HL-60 (cell line): ENCODE results near the gene HMG20A.

Experiments
- DNase-seq, 2 experiments: peaks; one replicate each; pipeline ENCODE4 v3.0.0-alpha.2; 2010 to 2020; ENCODE audit warnings: low read depth in 1 of 2, low spot score in 1 of 2
- H3K27ac ChIP-seq: fragments of 250-450 bp; sonication (Bioruptor Pico); replicated peaks from 2 replicates; pipeline ENCODE4 v1.5.1; 2020; ENCODE audit warnings: mild to moderate bottlenecking, moderate library complexity
- H3K27me3 ChIP-seq: fragments of 250-450 bp; sonication (Bioruptor Pico); 2 replicates; pipeline ENCODE4 v1.5.1; 2021; ENCODE audit warnings: mild to moderate bottlenecking, moderate library complexity; ENCODE audit not compliant: insufficient read depth, poor library complexity, severe bottlenecking
- H3K4me3 ChIP-seq: replicated peaks from 2 replicates; pipeline ENCODE4 v1.5.1; 2011; ENCODE audit warnings: mild to moderate bottlenecking, control low read depth, low read length; ENCODE audit not compliant: insufficient read depth
- GABPA ChIP-seq: IDR thresholded peaks from 2 replicates; pipeline ENCODE4 v1.6.1; 2012; ENCODE audit warnings: low read depth
- POLR2AphosphoS5 ChIP-seq: IDR thresholded peaks from 2 replicates; pipeline ENCODE4 v1.6.1; 2012; ENCODE audit warnings: low read depth
- SPI1 ChIP-seq: IDR thresholded peaks from 2 replicates; pipeline ENCODE4 v1.6.1; 2012; ENCODE audit warnings: low read depth, mild to moderate bottlenecking, borderline replicate concordance
- TF ChIP-seq, protein P1 (sequence below): IDR thresholded peaks from one replicate; pipeline ENCODE4 v1.5.1; 2011; ENCODE audit warnings: low read length, control low read depth, inconsistent platforms; ENCODE audit not compliant: insufficient read depth
- TF ChIP-seq, protein P2 (sequence below): IDR thresholded peaks from 2 replicates; pipeline ENCODE4 v1.6.1; 2012; ENCODE audit warnings: low read depth; ENCODE audit not compliant: insufficient replicate concordance

Gene HMG20A

DNA sequence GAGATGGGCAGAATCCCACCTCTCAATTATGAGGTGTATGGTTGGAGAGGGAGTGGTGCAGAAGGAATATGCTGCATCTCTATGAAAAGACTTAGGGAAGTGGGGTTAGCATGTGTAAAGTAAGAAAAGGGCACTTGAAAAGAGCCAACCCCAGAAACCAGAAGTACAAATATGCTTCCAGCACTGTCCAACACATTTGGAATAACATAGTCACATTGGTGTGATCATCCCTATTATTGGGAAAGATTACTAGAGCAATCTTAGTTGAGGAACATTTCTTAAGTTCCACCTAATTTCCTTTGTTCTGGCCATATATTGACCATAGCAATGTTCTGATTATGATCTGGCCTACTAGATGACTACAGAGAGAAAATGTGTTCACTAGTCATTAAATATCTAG is 34.3 kb downstream of the HMG20A start:
- no peaks in the 10 kb centered on the region for H3K27me3 ChIP-seq
- H3K4me3 ChIP-seq = no peak overlapping the region
- TF ChIP-seq SPI1 = no peak
- TF ChIP-seq, protein P1, sequence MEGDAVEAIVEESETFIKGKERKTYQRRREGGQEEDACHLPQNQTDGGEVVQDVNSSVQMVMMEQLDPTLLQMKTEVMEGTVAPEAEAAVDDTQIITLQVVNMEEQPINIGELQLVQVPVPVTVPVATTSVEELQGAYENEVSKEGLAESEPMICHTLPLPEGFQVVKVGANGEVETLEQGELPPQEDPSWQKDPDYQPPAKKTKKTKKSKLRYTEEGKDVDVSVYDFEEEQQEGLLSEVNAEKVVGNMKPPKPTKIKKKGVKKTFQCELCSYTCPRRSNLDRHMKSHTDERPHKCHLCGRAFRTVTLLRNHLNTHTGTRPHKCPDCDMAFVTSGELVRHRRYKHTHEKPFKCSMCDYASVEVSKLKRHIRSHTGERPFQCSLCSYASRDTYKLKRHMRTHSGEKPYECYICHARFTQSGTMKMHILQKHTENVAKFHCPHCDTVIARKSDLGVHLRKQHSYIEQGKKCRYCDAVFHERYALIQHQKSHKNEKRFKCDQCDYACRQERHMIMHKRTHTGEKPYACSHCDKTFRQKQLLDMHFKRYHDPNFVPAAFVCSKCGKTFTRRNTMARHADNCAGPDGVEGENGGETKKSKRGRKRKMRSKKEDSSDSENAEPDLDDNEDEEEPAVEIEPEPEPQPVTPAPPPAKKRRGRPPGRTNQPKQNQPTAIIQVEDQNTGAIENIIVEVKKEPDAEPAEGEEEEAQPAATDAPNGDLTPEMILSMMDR = no peak
- H3K27ac ChIP-seq = no peak overlapping the region
- DNase-seq = no peak

DNA sequence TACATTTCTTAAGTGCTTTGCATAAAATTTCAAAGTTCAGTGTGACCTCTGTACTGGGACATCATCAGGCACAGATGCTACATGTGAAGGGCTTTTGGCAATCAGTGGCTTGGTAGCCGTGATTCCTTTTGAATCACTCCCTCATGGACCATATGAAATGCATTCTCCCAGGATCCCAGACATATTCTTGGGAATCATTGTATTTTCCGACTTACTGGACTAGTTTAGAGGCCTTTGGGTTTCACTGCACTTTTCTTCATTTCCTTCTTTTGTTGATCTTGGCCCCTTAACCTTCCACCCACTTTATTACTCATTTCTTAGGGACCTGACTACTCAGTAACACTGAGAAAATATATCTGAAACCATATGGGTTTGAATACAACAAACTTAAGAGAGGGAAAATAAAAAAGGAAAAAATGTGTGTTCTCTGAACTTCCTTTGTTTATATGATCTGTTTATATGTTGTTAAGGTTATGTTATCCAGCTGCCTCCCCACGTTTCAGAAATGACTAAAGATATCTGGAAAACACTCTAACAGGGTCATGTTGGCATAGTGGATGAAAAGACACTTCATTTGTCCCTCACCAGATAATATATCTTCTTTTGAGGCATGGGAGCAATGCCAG is 35.1 kb downstream of the HMG20A start:
- no peak overlapping the region for H3K27ac ChIP-seq
- no peak for TF ChIP-seq POLR2AphosphoS5
- TF ChIP-seq, protein P2, sequence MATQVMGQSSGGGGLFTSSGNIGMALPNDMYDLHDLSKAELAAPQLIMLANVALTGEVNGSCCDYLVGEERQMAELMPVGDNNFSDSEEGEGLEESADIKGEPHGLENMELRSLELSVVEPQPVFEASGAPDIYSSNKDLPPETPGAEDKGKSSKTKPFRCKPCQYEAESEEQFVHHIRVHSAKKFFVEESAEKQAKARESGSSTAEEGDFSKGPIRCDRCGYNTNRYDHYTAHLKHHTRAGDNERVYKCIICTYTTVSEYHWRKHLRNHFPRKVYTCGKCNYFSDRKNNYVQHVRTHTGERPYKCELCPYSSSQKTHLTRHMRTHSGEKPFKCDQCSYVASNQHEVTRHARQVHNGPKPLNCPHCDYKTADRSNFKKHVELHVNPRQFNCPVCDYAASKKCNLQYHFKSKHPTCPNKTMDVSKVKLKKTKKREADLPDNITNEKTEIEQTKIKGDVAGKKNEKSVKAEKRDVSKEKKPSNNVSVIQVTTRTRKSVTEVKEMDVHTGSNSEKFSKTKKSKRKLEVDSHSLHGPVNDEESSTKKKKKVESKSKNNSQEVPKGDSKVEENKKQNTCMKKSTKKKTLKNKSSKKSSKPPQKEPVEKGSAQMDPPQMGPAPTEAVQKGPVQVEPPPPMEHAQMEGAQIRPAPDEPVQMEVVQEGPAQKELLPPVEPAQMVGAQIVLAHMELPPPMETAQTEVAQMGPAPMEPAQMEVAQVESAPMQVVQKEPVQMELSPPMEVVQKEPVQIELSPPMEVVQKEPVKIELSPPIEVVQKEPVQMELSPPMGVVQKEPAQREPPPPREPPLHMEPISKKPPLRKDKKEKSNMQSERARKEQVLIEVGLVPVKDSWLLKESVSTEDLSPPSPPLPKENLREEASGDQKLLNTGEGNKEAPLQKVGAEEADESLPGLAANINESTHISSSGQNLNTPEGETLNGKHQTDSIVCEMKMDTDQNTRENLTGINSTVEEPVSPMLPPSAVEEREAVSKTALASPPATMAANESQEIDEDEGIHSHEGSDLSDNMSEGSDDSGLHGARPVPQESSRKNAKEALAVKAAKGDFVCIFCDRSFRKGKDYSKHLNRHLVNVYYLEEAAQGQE = no peak
- H3K4me3 ChIP-seq = no peak overlapping the region
- no peaks in the 10 kb centered on the region for H3K27me3 ChIP-seq
- DNase-seq = no peak

DNA sequence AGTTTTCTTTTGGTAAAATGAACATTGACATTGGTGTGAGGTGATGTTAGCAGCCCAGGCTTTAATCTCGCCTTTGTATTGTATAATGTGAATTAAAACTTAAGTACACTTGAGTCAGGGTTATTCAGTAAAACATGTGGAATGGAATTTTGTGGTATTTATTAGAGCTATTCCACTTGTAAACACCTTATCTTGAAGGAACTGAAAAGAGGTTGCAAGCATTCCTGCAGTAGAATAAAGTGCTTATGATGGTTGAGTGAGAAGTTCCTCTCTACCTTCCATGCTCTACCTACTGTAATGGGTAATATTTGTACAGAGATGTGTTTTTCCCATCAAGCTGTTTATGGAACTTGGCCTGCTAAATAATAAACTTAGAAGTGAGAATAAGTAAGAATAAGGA is 36.1 kb downstream of the HMG20A start:
- Histone ChIP-seq H3K4me3 (no peak overlapping the region), H3K27ac (no peak overlapping the region), H3K27me3 (no peaks in the 10 kb centered on the region)
- TF ChIP-seq POLR2AphosphoS5 (no peak), GABPA (no peak), SPI1 (no peak)
- TF ChIP-seq, protein P2 = no peak
- TF ChIP-seq, protein P1 = no peak
- no peak for DNase-seq

DNA sequence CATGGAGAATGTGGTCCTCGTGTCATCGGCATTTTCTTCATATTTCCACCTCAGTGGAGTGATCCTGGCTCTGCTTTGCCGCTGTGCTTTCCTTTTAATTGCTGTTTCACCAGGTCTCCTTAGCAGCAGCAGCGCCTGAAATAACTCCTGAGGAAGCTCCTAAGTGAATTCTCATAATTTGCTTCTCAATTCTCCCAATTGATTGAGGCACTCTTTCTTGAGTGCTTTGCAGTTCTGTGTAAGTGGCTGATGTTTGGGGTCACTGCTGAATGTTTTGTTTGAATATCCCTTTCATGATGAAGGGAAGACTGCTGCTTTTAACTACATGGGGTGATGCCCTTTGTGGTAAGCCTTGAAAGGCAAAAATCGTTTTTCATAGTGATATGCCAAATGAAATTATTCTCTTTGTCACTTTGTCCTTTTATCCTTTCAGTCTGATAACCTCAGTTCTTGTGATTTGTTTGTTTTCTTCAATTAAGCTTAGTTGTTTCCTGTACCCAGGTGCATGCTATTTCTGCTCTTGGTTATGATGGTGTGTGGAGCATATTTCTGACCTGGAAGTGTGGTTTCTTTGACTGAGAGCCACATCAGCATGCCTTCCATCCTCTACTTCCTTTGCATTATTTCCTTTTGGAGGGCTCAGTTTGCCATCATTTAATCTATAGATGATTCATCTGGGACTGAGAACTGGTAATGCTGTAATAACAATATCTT is 36.7 kb downstream of the HMG20A start:
- TF ChIP-seq POLR2AphosphoS5 (no peak), GABPA (no peak), SPI1 (no peak)
- TF ChIP-seq, protein P2 = no peak
- TF ChIP-seq, protein P1 = no peak
- H3K27ac ChIP-seq = no peak overlapping the region
- no peak overlapping the region for H3K4me3 ChIP-seq
- H3K27me3 ChIP-seq = no peaks in the 10 kb centered on the region
- DNase-seq = no peak
